H1 (cell line): ENCODE measurements around the gene FOXF1. TPM values are rescaled to one million over a fixed set of nuclear protein-coding genes. Genes with fewer than 3 reads are reported as not detected.

Experiments used
- BRCA1 ChIP-seq: IDR thresholded peaks from 2 replicates; pipeline ENCODE4 v1.6.1; 2012; ENCODE audit warnings: low read depth, low read length, improper control_type of control experiment
- CHD7 ChIP-seq: fragments of 300-600 bp; sonication (generic); IDR thresholded peaks from 2 replicates; pipeline ENCODE4 v1.7.1; 2012; ENCODE audit warnings: low read length, moderate library complexity, mild to moderate bottlenecking, inconsistent platforms; ENCODE audit not compliant: insufficient replicate concordance
- E2F6 ChIP-seq: IDR thresholded peaks from 2 replicates; pipeline ENCODE4 v1.6.1; 2012; ENCODE audit warnings: inconsistent platforms
- EGR1 ChIP-seq: IDR thresholded peaks from 2 replicates; pipeline ENCODE4 v1.6.1; 2011; ENCODE audit warnings: low read depth, low read length, borderline replicate concordance
- SP1 ChIP-seq: IDR thresholded peaks from 2 replicates; pipeline ENCODE4 v1.6.1; 2011; ENCODE audit warnings: low read depth, low read length
- SP4 ChIP-seq: IDR thresholded peaks from 2 replicates; pipeline ENCODE4 v1.6.1; 2012; ENCODE audit warnings: low read length, inconsistent platforms
- TAF1 ChIP-seq: IDR thresholded peaks from 2 replicates; pipeline ENCODE4 v1.6.1; 2011; ENCODE audit warnings: mild to moderate bottlenecking, low read depth, low read length
- TEAD4 ChIP-seq: IDR thresholded peaks from 2 replicates; pipeline ENCODE4 v1.6.1; 2012; ENCODE audit warnings: low read depth, low read length, inconsistent platforms, mixed read lengths
- polyA plus RNA-seq, 7 experiments: library from polyadenylated mRNA; depleted of rRNA in 3 of 7; stranded (reverse) in 5 of 7; unstranded in 2 of 7; fragments of >200 nt in 5 of 7; fragments of 200-250 nt in 2 of 7; gene quantifications; 1 replicate in 5 of 7; 2 replicates in 1 of 7; 4 replicates in 1 of 7; pipeline versions ENCODE4 v1.2.1 to v1.2.3, GENCODE V29; 2011 to 2013; ENCODE audit warnings: missing spikeins in 2 of 7, mixed read lengths in 2 of 7
- total RNA-seq: library from RNA; stranded (reverse); fragmentation: NEBNext Ultra II Directional; extraction: Animal tissue kit (Norgen Biotek cat#: 25700); gene quantifications from 2 replicates; pipeline ENCODE4 v1.2.1, GENCODE V29; 2021

FOXF1 gene
- total and polyA plus RNA-seq, 2 of the 8 experiments (the other 6 are each of a cell fraction or from before 2014, with no cell fraction given): 0.02 TPM; not detected in 1

GRCh38 chr16:86481607-86482006, 28.7 kb upstream of the FOXF1 start (continued):
- TF ChIP-seq CHD7: no peak
- no peak for TF ChIP-seq EGR1
- TF ChIP-seq SP4: no peak
- no peak for TF ChIP-seq TEAD4
- TF ChIP-seq TAF1: no peak
- no peak for TF ChIP-seq E2F6
- no peak for TF ChIP-seq BRCA1
- no peak for TF ChIP-seq SP1
